A549 (cell line): ENCODE data around the gene TMEM161A. TPM values are rescaled to one million over a fixed set of nuclear protein-coding genes. Genes with fewer than 3 reads are reported as not detected.

Experiments used
- ATAC-seq, 2 experiments: fragments of 200-7000 bp in 1 of 2; fragments of >200 bp in 1 of 2; cut with Nextera tagmentation in 1 of 2; cut with Tn5 transposase in 1 of 2; 3 replicates each; pipeline versions ENCODE4 v1.8.0 to v1.9.1; 2018 to 2020; ENCODE audit warnings: mild to moderate bottlenecking in 1 of 2, moderate library complexity in 1 of 2
- CTCF ChIA-PET: fragments of 300-600 bp; sonication (Branson Sonifier 250); formaldehyde crosslinking; extraction: SDS; loops from one replicate; lab custom pipeline; 2021; ENCODE audit warnings: antibody characterized with exemption, inconsistent platforms; lab: Yijun Ruan, JAX
- POLR2A ChIA-PET: fragments of 350-600 bp; formaldehyde crosslinking; extraction: SDS; loops from one replicate; lab custom pipeline; 2021; ENCODE audit warnings: antibody characterized with exemption, inconsistent platforms; lab: Yijun Ruan, JAX
- DNase-seq, 2 experiments: peaks; one replicate each; pipeline versions ENCODE4 v3.0.0 to v3.0.0-alpha.2; 2011 to 2016; ENCODE audit warnings: low read depth in 1 of 2, low spot score in 1 of 2
- FAIRE-seq: peaks from 2 replicates; lab custom pipeline; 2011; peaks lifted over from hg19 to GRCh38; lab: Jason Lieb, UNC
- H3K27ac ChIP-seq, 2 experiments: fragments of >200 bp; sonication (Bioruptor Twin); formaldehyde crosslinking; 3 replicates each; pipeline ENCODE4 v1.5.1; 2016 to 2017
- H3K4me1 ChIP-seq: fragments of >200 bp; sonication (Bioruptor Twin); formaldehyde crosslinking; 3 replicates; pipeline ENCODE4 v1.6.1; 2016
- H3K4me2 ChIP-seq: fragments of >200 bp; sonication (Bioruptor Twin); formaldehyde crosslinking; 3 replicates; pipeline ENCODE4 v1.6.1; 2016
- H3K4me3 ChIP-seq: fragments of >200 bp; sonication (Bioruptor Twin); formaldehyde crosslinking; 3 replicates; pipeline ENCODE4 v1.5.1; 2016
- H3K9me3 ChIP-seq: fragments of >200 bp; sonication (Bioruptor Twin); formaldehyde crosslinking; 3 replicates; pipeline ENCODE4 v1.6.1; 2016
- CBX2 ChIP-seq: fragments of 200-600 bp; sonication (generic); IDR thresholded peaks from 2 replicates; pipeline ENCODE4 v1.6.1; 2016; ENCODE audit warnings: low read depth, mild to moderate bottlenecking, borderline replicate concordance
- CHD2 ChIP-seq: fragments of 150-350 bp; IDR thresholded peaks from 2 replicates; pipeline ENCODE4 v1.6.1; 2014; ENCODE audit warnings: low read length; ENCODE audit not compliant: partially characterized antibody
- CHD4 ChIP-seq: fragments of 200-600 bp; sonication (generic); IDR thresholded peaks from 2 replicates; pipeline ENCODE4 v1.6.1; 2016; ENCODE audit warnings: antibody characterized with exemption, mild to moderate bottlenecking, borderline replicate concordance
- EHMT2 ChIP-seq: fragments of 200-600 bp; sonication (generic); IDR thresholded peaks from 2 replicates; pipeline ENCODE4 v1.6.1; 2016; ENCODE audit warnings: antibody characterized with exemption, low read depth, mild to moderate bottlenecking, moderate library complexity
- EP300 ChIP-seq, 2 experiments: fragments of >200 bp; sonication (Bioruptor Twin); formaldehyde crosslinking; IDR thresholded peaks; 2 replicates in 1 of 2; 3 replicates in 1 of 2; pipeline ENCODE4 v1.6.1; 2016 to 2017
- ESRRA ChIP-seq: fragments of 150-350 bp; IDR thresholded peaks from 2 replicates; pipeline ENCODE4 v1.6.1; 2014; ENCODE audit warnings: mild to moderate bottlenecking, low read length, borderline replicate concordance
- FOXS1 ChIP-seq: fragments of 250-450 bp; sonication (Bioruptor Pico); IDR thresholded peaks from 2 replicates; pipeline ENCODE4 v1.5.0; 2020; ENCODE audit warnings: mild to moderate bottlenecking, moderate library complexity
- GATA3 ChIP-seq: IDR thresholded peaks from 2 replicates; pipeline ENCODE4 v1.6.1; 2012; ENCODE audit warnings: borderline replicate concordance
- HDAC2 ChIP-seq: fragments of 200-600 bp; sonication (generic); IDR thresholded peaks from 2 replicates; pipeline ENCODE4 v1.6.1; 2016
- HEYL ChIP-seq: fragments of 250-450 bp; sonication (Bioruptor Pico); IDR thresholded peaks from 2 replicates; pipeline ENCODE4 v1.8.0; 2021; ENCODE audit warnings: mild to moderate bottlenecking, moderate library complexity
- JUN ChIP-seq, 2 experiments: fragments of >200 bp; sonication (Bioruptor Twin); formaldehyde crosslinking; IDR thresholded peaks; 2 replicates in 1 of 2; 3 replicates in 1 of 2; pipeline ENCODE4 v1.6.1; 2016 to 2017
- JUNB ChIP-seq: fragments of >200 bp; sonication (Bioruptor Twin); formaldehyde crosslinking; IDR thresholded peaks from 2 replicates; pipeline ENCODE4 v1.6.1; 2016
- KDM5A ChIP-seq: fragments of 200-600 bp; sonication (generic); IDR thresholded peaks from 2 replicates; pipeline ENCODE4 v1.6.1; 2016; ENCODE audit warnings: antibody characterized with exemption, mild to moderate bottlenecking
- MAFK ChIP-seq: fragments of 450-650 bp; IDR thresholded peaks from 2 replicates; pipeline ENCODE4 v1.6.1; 2014; ENCODE audit not compliant: partially characterized antibody
- MAZ ChIP-seq: fragments of 150-350 bp; IDR thresholded peaks from 2 replicates; pipeline ENCODE4 v1.6.1; 2014; ENCODE audit warnings: antibody characterized with exemption, low read depth, low read length, borderline replicate concordance
- MYC ChIP-seq: IDR thresholded peaks from 2 replicates; pipeline ENCODE4 v1.6.1; 2012; ENCODE audit warnings: mild to moderate bottlenecking, inconsistent platforms, low read length, improper control_type of control experiment, borderline replicate concordance
- NR3C1 ChIP-seq: fragments of >200 bp; sonication (Bioruptor Twin); formaldehyde crosslinking; IDR thresholded peaks from 3 replicates; pipeline ENCODE4 v1.6.1; 2017
- RAD21 ChIP-seq, 2 experiments: fragments of >200 bp in 1 of 2; sonication (Bioruptor Twin) in 1 of 2; formaldehyde crosslinking in 1 of 2; IDR thresholded peaks in 1 of 2; conservative IDR thresholded peaks in 1 of 2; 2 replicates in 1 of 2; 3 replicates in 1 of 2; pipeline ENCODE4 v1.6.1; 2012 to 2018; ENCODE audit warnings: inconsistent platforms in 1 of 2
- RARB ChIP-seq: fragments of 250-450 bp; sonication (Bioruptor Pico); IDR thresholded peaks from 2 replicates; pipeline ENCODE4 v1.8.0; 2021; ENCODE audit warnings: mild to moderate bottlenecking, moderate library complexity
- ZSCAN20 ChIP-seq: fragments of 250-450 bp; sonication (Bioruptor Pico); IDR thresholded peaks from 2 replicates; pipeline ENCODE4 v1.8.0; 2022; ENCODE audit warnings: mild to moderate bottlenecking, moderate library complexity
- WGBS: methylation state at CpG from one replicate; pipeline ENCODE4 v1.1.6; 2017; ENCODE audit errors: missing lambda C conversion rate; 5-methylcytosine and 5-hydroxymethylcytosine counted together
- polyA plus RNA-seq, 4 experiments: library from polyadenylated mRNA; depleted of rRNA in 3 of 4; stranded (reverse); fragments of >200 nt; fragmentation: RNase III in 1 of 4; extraction: RNeasy Plus Mini Kit Qiagen cat#74134 plus additional on column Dnase treatment in 1 of 4; gene quantifications; 2 replicates in 3 of 4; 3 replicates in 1 of 4; pipeline ENCODE4 v1.2.3, GENCODE V29; 2011 to 2017
- TF ChIP-seq, protein P1 (sequence below): fragments of 450-650 bp; IDR thresholded peaks from 2 replicates; pipeline ENCODE4 v1.6.1; 2014; ENCODE audit warnings: antibody characterized with exemption
- TF ChIP-seq, protein P2 (sequence below): fragments of >200 bp; sonication (Bioruptor Twin); formaldehyde crosslinking; IDR thresholded peaks from 2 replicates; pipeline ENCODE4 v1.6.1; 2016
- TF ChIP-seq, protein P3 (sequence below): fragments of >200 bp; sonication (Bioruptor Twin); formaldehyde crosslinking; IDR thresholded peaks from 3 replicates; pipeline ENCODE4 v1.5.1; 2016
- TF ChIP-seq, protein P4 (sequence below): fragments of 250-450 bp; sonication (Bioruptor Pico); IDR thresholded peaks from 2 replicates; pipeline ENCODE4 v1.5.0; 2021; ENCODE audit warnings: mild to moderate bottlenecking, moderate library complexity, borderline replicate concordance
- TF ChIP-seq, protein P5 (sequence below): fragments of 250-450 bp; sonication (Bioruptor Pico); IDR thresholded peaks from 2 replicates; pipeline ENCODE4 v1.5.0; 2020; ENCODE audit warnings: low read depth, mild to moderate bottlenecking, moderate library complexity

The TMEM161A gene
- polyA plus RNA-seq, 2 of the 4 experiments (the other 2 are of a cell fraction) = 19.3 to 22.1 TPM

DNA sequence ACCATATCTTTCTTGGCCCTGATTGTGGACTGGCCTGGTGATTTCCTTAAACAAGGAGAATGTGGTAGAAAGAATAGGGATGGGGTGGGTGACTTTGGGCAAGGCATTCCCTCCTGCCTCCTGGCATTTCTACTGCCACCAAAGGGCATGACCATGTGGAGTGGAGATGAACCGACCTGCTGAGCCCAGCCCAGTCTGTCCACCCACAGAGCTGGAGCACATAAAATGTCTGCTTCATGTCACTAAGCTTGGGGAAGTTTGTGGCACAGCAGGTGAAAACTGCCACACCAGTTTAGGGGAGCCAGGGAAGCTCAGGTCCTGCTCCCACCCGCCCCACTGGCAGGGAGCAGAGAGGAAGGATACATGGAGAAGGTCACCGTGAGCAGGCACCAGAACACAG is 6.3 kb downstream of the TMEM161A start:
- FAIRE-seq = no peak
- 57% methylated on average over 3 of the region's 3 CpGs for WGBS

DNA sequence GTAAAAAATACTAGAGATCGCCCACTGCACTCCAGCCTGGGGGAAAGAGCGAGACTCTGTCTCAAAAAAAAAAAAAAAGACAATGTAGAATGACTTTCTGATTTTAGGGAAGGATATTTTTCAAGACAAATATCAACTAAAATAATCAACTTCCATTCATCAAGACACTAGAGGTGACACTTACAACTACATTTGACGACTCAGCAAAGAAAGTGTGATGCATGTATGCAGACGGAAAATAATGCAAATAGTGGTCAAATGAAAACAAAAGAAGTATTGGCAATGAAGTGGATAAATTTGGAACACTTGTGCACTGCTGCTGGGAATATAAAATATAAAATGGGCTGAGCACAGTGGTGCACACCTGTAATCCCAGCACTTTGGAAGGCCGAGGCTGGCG is 12.2 kb downstream of the TMEM161A start:
- Histone ChIP-seq H3K4me1 (no peaks in the 10 kb centered on the region), H3K4me3 (no peak overlapping the region), H3K4me2 (no peak overlapping the region), H3K9me3 (no peaks in the 10 kb centered on the region), H3K27ac (no peak overlapping the region)
- TF ChIP-seq JUN (IDR thresholded peaks at IDR 0.05) = no peak
- no peak for TF ChIP-seq MAZ
- peak; percentile 81 for TF ChIP-seq MAFK
- POLR2A ChIA-PET = no interaction called here
- FAIRE-seq (no peak), DNase-seq (no peak), ATAC-seq (no peak)
- 93% methylated on average over 6 of the region's 6 CpGs for WGBS
- CTCF ChIA-PET = no interaction called here

More for the DNA sequence above, 6.3 kb downstream of the TMEM161A start:
- Histone ChIP-seq H3K4me2 (no peak overlapping the region), H3K4me3 (no peak overlapping the region), H3K9me3 (peaks cover 7% of the 10 kb centered on the region; the same call in 2 of the 3 replicates), H3K27ac (no peak overlapping the region), H3K4me1 (0 out of 3 replicates have a peak, but pooled peaks cover under 1% of the 10 kb centered on the region)
- CTCF ChIA-PET = no interaction called here
- ATAC-seq = no peak
- POLR2A ChIA-PET = no interaction called here
- DNase-seq = no peak
- no peak for TF ChIP-seq EHMT2
- TF ChIP-seq FOXS1 (CRISPR knock-in tag) = no peak
- TF ChIP-seq, all 56 proteins: peak for 0

DNA sequence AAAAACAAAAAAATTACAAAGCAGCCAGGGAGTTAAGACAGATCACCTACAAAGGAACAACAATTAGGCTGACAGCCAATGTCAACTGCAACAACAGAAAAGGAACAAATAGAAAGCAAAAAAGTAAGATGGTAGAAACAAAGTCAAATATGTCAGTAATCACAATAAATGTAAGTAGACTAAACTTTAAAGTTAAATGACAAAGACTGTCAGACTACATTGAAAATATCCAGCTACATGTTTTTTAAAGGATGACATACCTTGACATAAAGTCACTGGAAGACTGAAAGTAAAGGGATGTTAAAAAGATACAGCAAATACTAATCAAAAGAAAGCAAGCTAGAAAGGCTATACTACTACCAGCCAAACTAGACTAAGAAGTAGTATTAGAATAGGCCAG is 14.9 kb downstream of the TMEM161A start:
- CTCF ChIA-PET = interaction anchor here (1.0 kb wide), 1 partner anchor 13 kb away, joined by 3 read pairs; no protein-coding TSS in a partner anchor
- H3K9me3 ChIP-seq = no peaks in the 10 kb centered on the region
- no peak for ATAC-seq
- TF ChIP-seq NR3C1 = no peak
- TF ChIP-seq RARB (CRISPR knock-in tag) = no peak
- no peak for TF ChIP-seq HEYL (CRISPR knock-in tag)
- TF ChIP-seq, protein P1, sequence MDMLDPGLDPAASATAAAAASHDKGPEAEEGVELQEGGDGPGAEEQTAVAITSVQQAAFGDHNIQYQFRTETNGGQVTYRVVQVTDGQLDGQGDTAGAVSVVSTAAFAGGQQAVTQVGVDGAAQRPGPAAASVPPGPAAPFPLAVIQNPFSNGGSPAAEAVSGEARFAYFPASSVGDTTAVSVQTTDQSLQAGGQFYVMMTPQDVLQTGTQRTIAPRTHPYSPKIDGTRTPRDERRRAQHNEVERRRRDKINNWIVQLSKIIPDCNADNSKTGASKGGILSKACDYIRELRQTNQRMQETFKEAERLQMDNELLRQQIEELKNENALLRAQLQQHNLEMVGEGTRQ = no peak
- TF ChIP-seq ZSCAN20 (CRISPR knock-in tag) = no peak
- TF ChIP-seq HDAC2 = no peak
- TF ChIP-seq JUNB = no peak
- TF ChIP-seq, protein P2, sequence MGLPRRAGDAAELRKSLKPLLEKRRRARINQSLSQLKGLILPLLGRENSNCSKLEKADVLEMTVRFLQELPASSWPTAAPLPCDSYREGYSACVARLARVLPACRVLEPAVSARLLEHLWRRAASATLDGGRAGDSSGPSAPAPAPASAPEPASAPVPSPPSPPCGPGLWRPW = no peak
- TF ChIP-seq EP300 (IDR thresholded peaks at IDR 0.05) = no peak
- no peak for TF ChIP-seq FOXS1 (CRISPR knock-in tag)
- DNase-seq = no peak
- H3K4me1 ChIP-seq = no peaks in the 10 kb centered on the region
- POLR2A ChIA-PET = no interaction called here
- no peak for FAIRE-seq
- H3K4me3 ChIP-seq = no peak overlapping the region
- H3K27ac ChIP-seq = no peak overlapping the region
- H3K4me2 ChIP-seq = no peak overlapping the region

DNA sequence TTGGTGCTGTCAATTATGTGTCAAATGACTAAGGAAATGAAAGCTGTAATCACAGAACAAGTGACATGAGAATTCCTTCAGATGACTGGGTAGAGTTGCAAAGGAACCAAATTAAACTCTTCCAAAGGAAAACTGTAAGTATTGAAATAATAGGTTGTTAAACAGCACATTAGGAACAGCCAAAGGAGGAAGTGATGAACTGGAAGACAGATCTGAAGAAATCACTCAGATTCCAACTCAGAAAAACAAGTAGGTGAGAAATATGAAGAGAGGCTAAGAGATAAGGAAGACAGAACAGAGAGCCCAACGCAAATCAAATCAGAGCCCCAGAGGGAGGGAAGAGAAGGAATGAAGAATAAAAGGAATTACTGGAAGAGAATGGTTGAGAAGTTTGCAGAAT is 15.4 kb downstream of the TMEM161A start:
- no peak overlapping the region for H3K4me3 ChIP-seq
- POLR2A ChIA-PET = no interaction called here
- H3K4me1 ChIP-seq = no peaks in the 10 kb centered on the region
- no peak overlapping the region for H3K4me2 ChIP-seq
- DNase-seq (no peak), ATAC-seq (no peak), FAIRE-seq (no peak)
- CTCF ChIA-PET = no interaction called here
- whole genome bisulfite sequencing = 90% methylated on average over 1 of the region's 1 CpG
- no peak overlapping the region for H3K27ac ChIP-seq
- no peaks in the 10 kb centered on the region for H3K9me3 ChIP-seq
- TF ChIP-seq KDM5A (no peak), ZSCAN20 (CRISPR knock-in tag) (no peak), JUNB (no peak), GATA3 (no peak), RAD21 (conservative IDR thresholded peaks at IDR 0.05 in 1 of 2, IDR thresholded peaks at IDR 0.05 in 1 of 2) (no peak), ESRRA (no peak), CBX2 (no peak), MAFK (no peak), MYC (no peak), HDAC2 (no peak), CHD4 (no peak), HEYL (CRISPR knock-in tag) (no peak), CHD2 (no peak)
- TF ChIP-seq, protein P3, sequence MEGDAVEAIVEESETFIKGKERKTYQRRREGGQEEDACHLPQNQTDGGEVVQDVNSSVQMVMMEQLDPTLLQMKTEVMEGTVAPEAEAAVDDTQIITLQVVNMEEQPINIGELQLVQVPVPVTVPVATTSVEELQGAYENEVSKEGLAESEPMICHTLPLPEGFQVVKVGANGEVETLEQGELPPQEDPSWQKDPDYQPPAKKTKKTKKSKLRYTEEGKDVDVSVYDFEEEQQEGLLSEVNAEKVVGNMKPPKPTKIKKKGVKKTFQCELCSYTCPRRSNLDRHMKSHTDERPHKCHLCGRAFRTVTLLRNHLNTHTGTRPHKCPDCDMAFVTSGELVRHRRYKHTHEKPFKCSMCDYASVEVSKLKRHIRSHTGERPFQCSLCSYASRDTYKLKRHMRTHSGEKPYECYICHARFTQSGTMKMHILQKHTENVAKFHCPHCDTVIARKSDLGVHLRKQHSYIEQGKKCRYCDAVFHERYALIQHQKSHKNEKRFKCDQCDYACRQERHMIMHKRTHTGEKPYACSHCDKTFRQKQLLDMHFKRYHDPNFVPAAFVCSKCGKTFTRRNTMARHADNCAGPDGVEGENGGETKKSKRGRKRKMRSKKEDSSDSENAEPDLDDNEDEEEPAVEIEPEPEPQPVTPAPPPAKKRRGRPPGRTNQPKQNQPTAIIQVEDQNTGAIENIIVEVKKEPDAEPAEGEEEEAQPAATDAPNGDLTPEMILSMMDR = no peak
- TF ChIP-seq, protein P4, sequence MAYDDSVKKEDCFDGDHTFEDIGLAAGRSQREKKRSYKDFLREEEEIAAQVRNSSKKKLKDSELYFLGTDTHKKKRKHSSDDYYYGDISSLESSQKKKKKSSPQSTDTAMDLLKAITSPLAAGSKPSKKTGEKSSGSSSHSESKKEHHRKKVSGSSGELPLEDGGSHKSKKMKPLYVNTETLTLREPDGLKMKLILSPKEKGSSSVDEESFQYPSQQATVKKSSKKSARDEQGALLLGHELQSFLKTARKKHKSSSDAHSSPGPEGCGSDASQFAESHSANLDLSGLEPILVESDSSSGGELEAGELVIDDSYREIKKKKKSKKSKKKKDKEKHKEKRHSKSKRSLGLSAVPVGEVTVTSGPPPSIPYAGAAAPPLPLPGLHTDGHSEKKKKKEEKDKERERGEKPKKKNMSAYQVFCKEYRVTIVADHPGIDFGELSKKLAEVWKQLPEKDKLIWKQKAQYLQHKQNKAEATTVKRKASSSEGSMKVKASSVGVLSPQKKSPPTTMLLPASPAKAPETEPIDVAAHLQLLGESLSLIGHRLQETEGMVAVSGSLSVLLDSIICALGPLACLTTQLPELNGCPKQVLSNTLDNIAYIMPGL (CRISPR knock-in tag) = no peak
- TF ChIP-seq, protein P5, sequence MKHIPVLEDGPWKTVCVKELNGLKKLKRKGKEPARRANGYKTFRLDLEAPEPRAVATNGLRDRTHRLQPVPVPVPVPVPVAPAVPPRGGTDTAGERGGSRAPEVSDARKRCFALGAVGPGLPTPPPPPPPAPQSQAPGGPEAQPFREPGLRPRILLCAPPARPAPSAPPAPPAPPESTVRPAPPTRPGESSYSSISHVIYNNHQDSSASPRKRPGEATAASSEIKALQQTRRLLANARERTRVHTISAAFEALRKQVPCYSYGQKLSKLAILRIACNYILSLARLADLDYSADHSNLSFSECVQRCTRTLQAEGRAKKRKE (CRISPR knock-in tag) = no peak
